Endothelial cell of umbilical vein (primary cell): Measurements from ENCODE around the gene DGKB.

Experiments used
- EZH2 ChIP-seq: IDR thresholded peaks from 2 replicates; pipeline ENCODE4 v1.6.1; 2012; ENCODE audit warnings: borderline replicate concordance, low read depth, mild to moderate bottlenecking, moderate library complexity, low read length, inconsistent platforms; ENCODE audit not compliant: severe bottlenecking
- MYC ChIP-seq: IDR thresholded peaks from one replicate; pipeline ENCODE4 v1.6.1; 2011; ENCODE audit warnings: mild to moderate bottlenecking, low read depth, low read length
- POLR2A ChIP-seq: IDR thresholded peaks from 2 replicates; pipeline ENCODE4 v1.6.1; 2012; ENCODE audit warnings: low read depth, mild to moderate bottlenecking, control low read depth, low read length
- TF ChIP-seq, protein P1 (sequence below), 2 donors: IDR thresholded peaks; 1 replicate in 1 of 2; 2 replicates in 1 of 2; pipeline ENCODE4 v1.5.1; 2011; ENCODE audit warnings: low read length in 2 of 2, mild to moderate bottlenecking in 2 of 2, moderate library complexity in 2 of 2, control low read depth in 1 of 2, inconsistent platforms in 1 of 2, low read depth in 1 of 2; ENCODE audit not compliant: insufficient read depth in 1 of 2; ENCODE audit errors: extremely low read depth in 1 of 2

GRCh38 chr7:14859267-14859666 is 43.3 kb downstream of the DGKB start:
- TF ChIP-seq, protein P1, sequence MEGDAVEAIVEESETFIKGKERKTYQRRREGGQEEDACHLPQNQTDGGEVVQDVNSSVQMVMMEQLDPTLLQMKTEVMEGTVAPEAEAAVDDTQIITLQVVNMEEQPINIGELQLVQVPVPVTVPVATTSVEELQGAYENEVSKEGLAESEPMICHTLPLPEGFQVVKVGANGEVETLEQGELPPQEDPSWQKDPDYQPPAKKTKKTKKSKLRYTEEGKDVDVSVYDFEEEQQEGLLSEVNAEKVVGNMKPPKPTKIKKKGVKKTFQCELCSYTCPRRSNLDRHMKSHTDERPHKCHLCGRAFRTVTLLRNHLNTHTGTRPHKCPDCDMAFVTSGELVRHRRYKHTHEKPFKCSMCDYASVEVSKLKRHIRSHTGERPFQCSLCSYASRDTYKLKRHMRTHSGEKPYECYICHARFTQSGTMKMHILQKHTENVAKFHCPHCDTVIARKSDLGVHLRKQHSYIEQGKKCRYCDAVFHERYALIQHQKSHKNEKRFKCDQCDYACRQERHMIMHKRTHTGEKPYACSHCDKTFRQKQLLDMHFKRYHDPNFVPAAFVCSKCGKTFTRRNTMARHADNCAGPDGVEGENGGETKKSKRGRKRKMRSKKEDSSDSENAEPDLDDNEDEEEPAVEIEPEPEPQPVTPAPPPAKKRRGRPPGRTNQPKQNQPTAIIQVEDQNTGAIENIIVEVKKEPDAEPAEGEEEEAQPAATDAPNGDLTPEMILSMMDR (IDR thresholded peaks at IDR 0.05; ENCODE audit: extremely low read depth in 1 of 2, insufficient read depth in 1 of 2, low read depth in 1 of 2, low read length in 2 of 2) = no peak
- TF ChIP-seq MYC (no peak), POLR2A (no peak), EZH2 (no peak)
